ENCODE data around the gene KLLN.
"Not testable (repeated sequence)": the region's sequence is repeated elsewhere in the genome, so short reads cannot be mapped to it uniquely, and the experiment has no call there.

The KLLN gene, protein sequence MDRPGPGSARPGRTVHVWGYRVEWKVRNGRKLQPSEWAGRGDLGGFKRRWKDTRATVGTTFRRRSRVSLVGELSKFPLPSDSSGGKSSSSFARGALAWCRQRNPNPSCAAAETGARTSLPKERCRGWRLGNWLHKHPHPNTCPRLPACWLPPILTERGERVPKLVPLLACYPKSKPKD

DNA sequence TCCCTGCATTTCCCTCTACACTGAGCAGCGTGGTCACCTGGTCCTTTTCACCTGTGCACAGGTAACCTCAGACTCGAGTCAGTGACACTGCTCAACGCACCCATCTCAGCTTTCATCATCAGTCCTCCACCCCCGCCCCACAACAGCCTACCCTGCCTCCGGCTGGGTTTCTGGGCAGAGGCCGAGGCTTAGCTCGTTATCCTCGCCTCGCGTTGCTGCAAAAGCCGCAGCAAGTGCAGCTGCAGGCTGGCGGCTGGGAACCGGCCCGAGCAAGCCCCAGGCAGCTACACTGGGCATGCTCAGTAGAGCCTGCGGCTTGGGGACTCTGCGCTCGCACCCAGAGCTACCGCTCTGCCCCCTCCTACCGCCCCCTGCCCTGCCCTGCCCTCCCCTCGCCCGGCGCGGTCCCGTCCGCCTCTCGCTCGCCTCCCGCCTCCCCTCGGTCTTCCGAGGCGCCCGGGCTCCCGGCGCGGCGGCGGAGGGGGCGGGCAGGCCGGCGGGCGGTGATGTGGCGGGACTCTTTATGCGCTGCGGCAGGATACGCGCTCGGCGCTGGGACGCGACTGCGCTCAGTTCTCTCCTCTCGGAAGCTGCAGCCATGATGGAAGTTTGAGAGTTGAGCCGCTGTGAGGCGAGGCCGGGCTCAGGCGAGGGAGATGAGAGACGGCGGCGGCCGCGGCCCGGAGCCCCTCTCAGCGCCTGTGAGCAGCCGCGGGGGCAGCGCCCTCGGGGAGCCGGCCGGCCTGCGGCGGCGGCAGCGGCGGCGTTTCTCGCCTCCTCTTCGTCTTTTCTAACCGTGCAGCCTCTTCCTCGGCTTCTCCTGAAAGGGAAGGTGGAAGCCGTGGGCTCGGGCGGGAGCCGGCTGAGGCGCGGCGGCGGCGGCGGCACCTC is at the start of gene KLLN, which contains the start of gene PTEN:
KLLN (minus strand) TSS at position 481 of the 891 bp plus-strand sequence. CDS start 1,046 bp downstream, outside the sequence.
PTEN (plus strand) TSS at position 573 of the 891 bp plus-strand sequence. CDS start 845 bp downstream, outside the sequence.
- Histone ChIP-seq H3F3A (ENCODE audit: insufficient read depth, low read length) (no peaks in the 10 kb centered on the region), H3K4me1 (ENCODE audit: insufficient read depth, low read length, severe bottlenecking) (peaks cover 22% of the 10 kb centered on the region), H3K27ac (ENCODE audit: low read depth, low read length, poor library complexity, severe bottlenecking) (peak within 1 kb of the TSS; percentile 98), H4K20me1 (ENCODE audit: insufficient read depth, low read length) (no peaks in the 10 kb centered on the region), H3K79me2 (ENCODE audit: insufficient read depth, low read length) (peaks cover 46% of the 10 kb centered on the region), H3K4me2 (ENCODE audit: low read length) (peak within 1 kb of the TSS; percentile 92), H3K9ac (ENCODE audit: low read length) (peak within 1 kb of the TSS; percentile 100), H3K36me3 (ENCODE audit: insufficient read depth, low read length) (peaks cover 32% of the 10 kb centered on the region), H3K27me3 (ENCODE audit: insufficient read depth, low read length) (no peaks in the 10 kb centered on the region), H3K4me3 (ENCODE audit: low read depth, low read length, poor library complexity, severe bottlenecking) (peak within 1 kb of the TSS; percentile 99), H3K9me2 (ENCODE audit: low read depth, low read length) (no peaks in the 10 kb centered on the region), H3K9me3 (ENCODE audit: low read length) (no peaks in the 10 kb centered on the region), H2AFZ (ENCODE audit: low read length) (no peak within 1 kb of the TSS)
- no peak for TF ChIP-seq EZH2 (IDR thresholded peaks at IDR 0.05; ENCODE audit: borderline replicate concordance, low read length)
- TF ChIP-seq, protein P1, sequence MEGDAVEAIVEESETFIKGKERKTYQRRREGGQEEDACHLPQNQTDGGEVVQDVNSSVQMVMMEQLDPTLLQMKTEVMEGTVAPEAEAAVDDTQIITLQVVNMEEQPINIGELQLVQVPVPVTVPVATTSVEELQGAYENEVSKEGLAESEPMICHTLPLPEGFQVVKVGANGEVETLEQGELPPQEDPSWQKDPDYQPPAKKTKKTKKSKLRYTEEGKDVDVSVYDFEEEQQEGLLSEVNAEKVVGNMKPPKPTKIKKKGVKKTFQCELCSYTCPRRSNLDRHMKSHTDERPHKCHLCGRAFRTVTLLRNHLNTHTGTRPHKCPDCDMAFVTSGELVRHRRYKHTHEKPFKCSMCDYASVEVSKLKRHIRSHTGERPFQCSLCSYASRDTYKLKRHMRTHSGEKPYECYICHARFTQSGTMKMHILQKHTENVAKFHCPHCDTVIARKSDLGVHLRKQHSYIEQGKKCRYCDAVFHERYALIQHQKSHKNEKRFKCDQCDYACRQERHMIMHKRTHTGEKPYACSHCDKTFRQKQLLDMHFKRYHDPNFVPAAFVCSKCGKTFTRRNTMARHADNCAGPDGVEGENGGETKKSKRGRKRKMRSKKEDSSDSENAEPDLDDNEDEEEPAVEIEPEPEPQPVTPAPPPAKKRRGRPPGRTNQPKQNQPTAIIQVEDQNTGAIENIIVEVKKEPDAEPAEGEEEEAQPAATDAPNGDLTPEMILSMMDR (IDR thresholded peaks at IDR 0.05; ENCODE audit: low read length), result no peak

DNA sequence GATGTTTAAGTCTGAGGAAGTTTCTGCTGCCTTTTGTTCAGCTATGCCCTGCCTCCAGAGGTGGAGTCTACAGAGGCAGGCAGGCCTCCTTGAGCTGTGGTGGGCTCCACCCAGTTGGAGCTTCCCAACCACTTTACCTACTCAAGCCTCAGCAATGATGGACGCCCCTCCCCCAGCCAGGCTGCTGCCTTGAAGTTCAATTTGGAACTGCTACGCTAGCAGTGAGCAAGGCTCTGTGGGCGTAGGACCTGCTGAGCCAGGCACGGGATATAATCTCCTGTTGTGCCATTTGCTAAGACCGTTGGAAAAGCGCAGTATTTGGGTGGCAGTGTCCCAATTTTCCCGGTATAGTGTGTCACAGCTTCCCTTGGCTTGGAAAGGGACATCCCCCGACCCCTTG is 40.1 kb upstream of the KLLN start:
- not testable (repeated sequence) for H3F3A ChIP-seq (ENCODE audit: insufficient read depth, low read length); H3K4me3 ChIP-seq (ENCODE audit: low read depth, low read length, poor library complexity, severe bottlenecking); H3K9ac ChIP-seq (ENCODE audit: low read length); H3K9me2 ChIP-seq (ENCODE audit: low read depth, low read length); H3K9me3 ChIP-seq (ENCODE audit: low read length); H3K4me2 ChIP-seq (ENCODE audit: low read length); H3K27me3 ChIP-seq (ENCODE audit: insufficient read depth, low read length); H2AFZ ChIP-seq (ENCODE audit: low read length); H3K4me1 ChIP-seq (ENCODE audit: insufficient read depth, low read length, severe bottlenecking); H4K20me1 ChIP-seq (ENCODE audit: insufficient read depth, low read length); H3K27ac ChIP-seq (ENCODE audit: low read depth, low read length, poor library complexity, severe bottlenecking)
- Histone ChIP-seq H3K79me2 (ENCODE audit: insufficient read depth, low read length) (peaks cover 34% of the 10 kb centered on the region), H3K36me3 (ENCODE audit: insufficient read depth, low read length) (peaks cover 41% of the 10 kb centered on the region)

DNA sequence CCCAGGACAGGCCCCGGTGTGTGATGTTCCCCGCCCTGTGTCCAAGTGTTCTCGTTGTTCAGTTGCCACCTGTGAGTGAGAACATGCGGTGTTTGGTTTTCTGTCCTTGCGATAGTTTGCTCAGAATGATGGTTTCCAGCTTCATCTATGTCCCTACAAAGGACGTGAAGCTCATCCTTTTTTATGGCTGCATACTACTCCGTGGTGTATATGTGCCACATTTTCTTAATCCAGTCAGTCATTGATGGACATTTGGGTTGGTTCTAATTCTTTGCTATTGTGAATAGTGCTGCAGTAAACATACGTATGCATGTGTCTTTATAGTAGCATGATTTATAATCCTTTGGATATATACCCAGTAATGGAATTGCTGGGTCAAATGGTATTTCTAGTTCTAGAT is 34.6 kb upstream of the KLLN start:
- H3K4me2 ChIP-seq (ENCODE audit: low read length); H3K9me2 ChIP-seq (ENCODE audit: low read depth, low read length); H2AFZ ChIP-seq (ENCODE audit: low read length); H3K27ac ChIP-seq (ENCODE audit: low read depth, low read length, poor library complexity, severe bottlenecking); H3K9ac ChIP-seq (ENCODE audit: low read length); H3K4me1 ChIP-seq (ENCODE audit: insufficient read depth, low read length, severe bottlenecking); H4K20me1 ChIP-seq (ENCODE audit: insufficient read depth, low read length); H3K27me3 ChIP-seq (ENCODE audit: insufficient read depth, low read length); H3F3A ChIP-seq (ENCODE audit: insufficient read depth, low read length); H3K9me3 ChIP-seq (ENCODE audit: low read length); H3K4me3 ChIP-seq (ENCODE audit: low read depth, low read length, poor library complexity, severe bottlenecking): not testable (repeated sequence)
- Histone ChIP-seq H3K36me3 (ENCODE audit: insufficient read depth, low read length) (peaks cover 42% of the 10 kb centered on the region), H3K79me2 (ENCODE audit: insufficient read depth, low read length) (peaks cover 38% of the 10 kb centered on the region)

DNA sequence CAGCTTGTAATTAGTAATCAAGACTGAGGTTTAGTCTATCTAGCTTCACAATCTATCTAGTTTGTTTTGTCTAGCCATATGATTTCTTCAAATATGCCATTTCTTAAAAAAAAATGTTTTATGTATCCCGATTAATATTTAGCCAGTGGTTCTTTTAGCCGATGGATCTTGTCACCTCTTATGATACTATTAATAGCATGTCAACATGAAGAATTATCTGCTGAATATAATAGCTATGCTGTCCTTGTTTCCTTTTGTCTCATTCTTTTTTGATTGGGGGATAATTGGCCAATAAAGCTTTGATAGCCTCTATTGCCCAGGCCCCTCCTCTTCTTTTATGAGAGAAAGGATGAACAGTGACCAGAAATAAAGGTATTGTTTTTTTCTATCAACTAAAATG is 32.9 kb upstream of the KLLN start:
- Histone ChIP-seq H3K9me3 (ENCODE audit: low read length) (no peaks in the 10 kb centered on the region), H3K27ac (ENCODE audit: low read depth, low read length, poor library complexity, severe bottlenecking) (no peak overlapping the region), H3K4me2 (ENCODE audit: low read length) (no peak overlapping the region), H3K9me2 (ENCODE audit: low read depth, low read length) (no peaks in the 10 kb centered on the region), H3K27me3 (ENCODE audit: insufficient read depth, low read length) (no peaks in the 10 kb centered on the region), H2AFZ (ENCODE audit: low read length) (no peak overlapping the region), H4K20me1 (ENCODE audit: insufficient read depth, low read length) (no peaks in the 10 kb centered on the region), H3K4me1 (ENCODE audit: insufficient read depth, low read length, severe bottlenecking) (no peaks in the 10 kb centered on the region), H3F3A (ENCODE audit: insufficient read depth, low read length) (no peaks in the 10 kb centered on the region), H3K9ac (ENCODE audit: low read length) (no peak overlapping the region), H3K79me2 (ENCODE audit: insufficient read depth, low read length) (peaks cover 50% of the 10 kb centered on the region), H3K4me3 (ENCODE audit: low read depth, low read length, poor library complexity, severe bottlenecking) (no peak overlapping the region), H3K36me3 (ENCODE audit: insufficient read depth, low read length) (peaks cover 43% of the 10 kb centered on the region)
- no peak for TF ChIP-seq EZH2 (IDR thresholded peaks at IDR 0.05; ENCODE audit: borderline replicate concordance, low read length)
- TF ChIP-seq, protein P1 (IDR thresholded peaks at IDR 0.05; ENCODE audit: low read length), result no peak

All from OCI-LY1 (cell line).